Neural cell (in vitro differentiated cells): Measurements from ENCODE around the gene TAOK3.

ENCODE experiments used
- CTCF ChIP-seq: fragments of 450-650 bp; IDR thresholded peaks from 2 replicates; pipeline ENCODE4 v1.5.1; 2014; ENCODE audit warnings: antibody characterized with exemption, mild to moderate bottlenecking, moderate library complexity; ENCODE audit not compliant: poor library complexity, severe bottlenecking
- EZH2 ChIP-seq: fragments of 200-600, 300-800 bp; shearing (Covaris generic), sonication (generic); IDR thresholded peaks from 2 replicates; pipeline ENCODE4 v1.6.1; 2014; ENCODE audit warnings: antibody characterized with exemption, low read length, borderline replicate concordance, mild to moderate bottlenecking; ENCODE audit not compliant: insufficient read depth, poor library complexity, severe bottlenecking
- TAF1 ChIP-seq: IDR thresholded peaks from 2 replicates; pipeline ENCODE4 v1.6.1; 2012; ENCODE audit warnings: low read depth

GRCh38 chr12:118357257-118358007 is 15.3 kb downstream of the TAOK3 start:
- TF ChIP-seq TAF1 (no peak), CTCF (no peak), EZH2 (no peak)
